Prostate gland (tissue), 2 donors: ENCODE results near the gene NFASC.

Source experiments
- POLR2AphosphoS5 ChIP-seq: sonication (generic); formaldehyde crosslinking; IDR thresholded peaks from one replicate; pipeline ENCODE4 v1.6.1; 2017; ENCODE audit warnings: antibody characterized with exemption
- TF ChIP-seq, protein P1 (sequence below), 4 experiments: fragments of 200-600 bp in 2 of 4; fragments of 450-650 bp in 2 of 4; sonication (generic) in 2 of 4; IDR thresholded peaks; 1 replicate in 3 of 4; 2 replicates in 1 of 4; pipeline ENCODE4 v1.5.1; 2016 to 2019; ENCODE audit warnings: antibody characterized with exemption in 4 of 4, mild to moderate bottlenecking in 2 of 4, moderate library complexity in 2 of 4

DNA sequence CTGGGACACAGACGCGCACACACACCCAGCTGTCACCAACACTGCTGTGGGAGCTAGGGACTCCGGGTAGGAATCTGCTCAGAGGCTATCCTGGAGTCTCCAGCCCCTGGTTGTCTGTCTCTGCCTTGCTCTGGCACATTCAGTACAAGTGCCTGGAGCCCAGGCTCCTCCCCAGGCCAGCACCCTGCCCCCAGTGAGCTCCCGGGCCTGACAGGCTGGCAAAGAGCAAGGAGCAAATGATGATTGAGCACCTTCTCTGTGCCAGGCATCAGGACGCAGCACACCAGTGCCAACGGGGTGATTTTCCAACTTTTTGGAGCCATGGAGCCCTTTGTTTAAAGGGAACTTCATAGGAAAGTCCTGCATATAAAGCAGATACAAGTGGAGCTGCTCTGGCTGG, 178.8 kb downstream of the NFASC start:
- TF ChIP-seq, protein P1, sequence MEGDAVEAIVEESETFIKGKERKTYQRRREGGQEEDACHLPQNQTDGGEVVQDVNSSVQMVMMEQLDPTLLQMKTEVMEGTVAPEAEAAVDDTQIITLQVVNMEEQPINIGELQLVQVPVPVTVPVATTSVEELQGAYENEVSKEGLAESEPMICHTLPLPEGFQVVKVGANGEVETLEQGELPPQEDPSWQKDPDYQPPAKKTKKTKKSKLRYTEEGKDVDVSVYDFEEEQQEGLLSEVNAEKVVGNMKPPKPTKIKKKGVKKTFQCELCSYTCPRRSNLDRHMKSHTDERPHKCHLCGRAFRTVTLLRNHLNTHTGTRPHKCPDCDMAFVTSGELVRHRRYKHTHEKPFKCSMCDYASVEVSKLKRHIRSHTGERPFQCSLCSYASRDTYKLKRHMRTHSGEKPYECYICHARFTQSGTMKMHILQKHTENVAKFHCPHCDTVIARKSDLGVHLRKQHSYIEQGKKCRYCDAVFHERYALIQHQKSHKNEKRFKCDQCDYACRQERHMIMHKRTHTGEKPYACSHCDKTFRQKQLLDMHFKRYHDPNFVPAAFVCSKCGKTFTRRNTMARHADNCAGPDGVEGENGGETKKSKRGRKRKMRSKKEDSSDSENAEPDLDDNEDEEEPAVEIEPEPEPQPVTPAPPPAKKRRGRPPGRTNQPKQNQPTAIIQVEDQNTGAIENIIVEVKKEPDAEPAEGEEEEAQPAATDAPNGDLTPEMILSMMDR (IDR thresholded peaks at IDR 0.05) = no peak
- no peak for TF ChIP-seq POLR2AphosphoS5
